Purkinje cell (primary cell): ENCODE measurements around the gene C15orf40. TPM values are rescaled to one million over a fixed set of nuclear protein-coding genes. Genes with fewer than 3 reads are reported as not detected.

Experiments
- polyA plus RNA-seq: library from polyadenylated mRNA; unstranded; fragments of >200 nt; fragmentation: Nextera tagmentation; gene quantifications from 2 replicates; pipeline ENCODE4 v1.2.1, GENCODE V29; 2014

C15orf40 gene
- polyA plus RNA-seq: 37.3 and 55.3 TPM in 2 replicates

DNA sequence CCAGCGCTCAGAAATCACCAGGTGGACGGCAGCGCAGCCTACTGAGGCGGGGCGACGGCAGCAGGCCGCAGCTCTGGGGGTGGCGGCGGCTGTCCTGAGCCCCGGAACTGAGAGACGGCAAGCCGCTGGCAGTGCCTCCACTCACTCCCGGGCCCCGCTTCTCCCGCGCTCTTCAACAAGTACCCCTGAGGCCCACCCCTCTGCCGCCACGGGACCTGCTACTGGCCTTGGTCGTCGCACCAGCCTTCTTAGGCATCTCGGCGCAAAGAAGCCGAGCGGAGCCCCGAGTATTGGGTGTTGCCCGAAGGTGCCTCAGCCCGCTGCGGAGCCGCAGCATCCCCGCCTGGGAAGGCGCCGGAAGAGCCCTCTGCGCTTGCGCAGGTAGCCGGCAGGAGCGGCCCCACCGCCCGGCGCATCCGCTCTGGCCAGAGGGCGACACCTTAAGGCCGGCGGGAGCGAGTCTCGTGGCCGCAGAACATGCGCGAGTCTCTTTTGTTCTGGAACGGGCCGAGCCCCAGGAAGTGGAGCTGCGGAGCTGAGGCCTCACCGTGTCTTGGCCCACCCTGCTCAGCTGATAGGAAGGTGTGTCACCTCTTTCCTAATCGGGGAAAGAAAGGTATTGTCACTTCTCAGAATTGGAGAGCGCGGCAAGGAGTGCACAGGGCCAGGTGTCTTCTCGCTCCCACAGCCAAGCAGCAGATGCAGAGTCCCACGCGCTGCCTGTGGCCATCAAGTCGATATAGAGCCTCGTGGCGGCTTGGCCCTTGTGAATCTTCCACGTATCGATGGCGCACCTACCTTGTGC, at the start of gene C15orf40:
Gene C15orf40 (minus strand): TSS at position 369 of the 805 bp plus-strand sequence. CDS start 32 bp downstream, at position 337.

DNA sequence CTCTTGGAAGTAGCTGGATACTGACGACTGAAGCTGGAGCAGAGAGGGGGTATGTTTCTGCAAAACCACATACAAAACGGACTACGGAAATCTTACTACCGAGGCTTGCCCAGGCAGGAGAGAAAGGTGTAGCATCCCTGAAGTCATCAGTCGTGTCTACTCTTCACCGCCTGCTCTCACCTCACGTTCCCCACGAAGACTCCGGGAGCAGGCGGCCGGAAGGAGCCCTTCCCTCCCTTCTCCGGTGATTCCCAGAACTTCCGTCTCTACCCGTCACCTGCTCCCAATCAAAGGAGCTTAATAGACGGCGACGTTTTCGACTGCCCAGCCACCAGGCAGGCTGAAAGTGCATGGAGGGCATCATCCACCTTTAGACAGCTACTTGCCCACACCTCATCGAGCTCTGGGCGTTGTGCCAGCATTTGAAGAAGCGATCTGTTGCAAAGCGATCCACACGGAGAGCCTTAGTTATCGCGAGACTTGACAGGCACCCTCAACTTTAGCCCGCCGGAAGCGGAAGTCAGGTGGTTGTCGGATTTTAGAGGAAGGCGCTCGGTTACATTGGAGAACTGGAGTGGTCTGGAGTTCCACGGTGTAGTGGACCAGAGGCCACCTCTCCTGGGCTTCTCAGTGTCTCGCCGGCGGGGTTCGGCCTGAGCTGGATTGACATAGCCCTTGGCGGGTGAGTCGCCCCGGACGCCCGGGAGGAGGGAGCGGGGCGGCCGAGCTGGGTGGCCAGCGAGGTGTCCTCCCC, 25.6 kb downstream of the C15orf40 start, which contains the start of gene RAMAC:
Gene RAMAC (plus strand): TSS at position 523 of the 754 bp plus-strand sequence. CDS start 2,809 bp downstream, outside the sequence.

DNA sequence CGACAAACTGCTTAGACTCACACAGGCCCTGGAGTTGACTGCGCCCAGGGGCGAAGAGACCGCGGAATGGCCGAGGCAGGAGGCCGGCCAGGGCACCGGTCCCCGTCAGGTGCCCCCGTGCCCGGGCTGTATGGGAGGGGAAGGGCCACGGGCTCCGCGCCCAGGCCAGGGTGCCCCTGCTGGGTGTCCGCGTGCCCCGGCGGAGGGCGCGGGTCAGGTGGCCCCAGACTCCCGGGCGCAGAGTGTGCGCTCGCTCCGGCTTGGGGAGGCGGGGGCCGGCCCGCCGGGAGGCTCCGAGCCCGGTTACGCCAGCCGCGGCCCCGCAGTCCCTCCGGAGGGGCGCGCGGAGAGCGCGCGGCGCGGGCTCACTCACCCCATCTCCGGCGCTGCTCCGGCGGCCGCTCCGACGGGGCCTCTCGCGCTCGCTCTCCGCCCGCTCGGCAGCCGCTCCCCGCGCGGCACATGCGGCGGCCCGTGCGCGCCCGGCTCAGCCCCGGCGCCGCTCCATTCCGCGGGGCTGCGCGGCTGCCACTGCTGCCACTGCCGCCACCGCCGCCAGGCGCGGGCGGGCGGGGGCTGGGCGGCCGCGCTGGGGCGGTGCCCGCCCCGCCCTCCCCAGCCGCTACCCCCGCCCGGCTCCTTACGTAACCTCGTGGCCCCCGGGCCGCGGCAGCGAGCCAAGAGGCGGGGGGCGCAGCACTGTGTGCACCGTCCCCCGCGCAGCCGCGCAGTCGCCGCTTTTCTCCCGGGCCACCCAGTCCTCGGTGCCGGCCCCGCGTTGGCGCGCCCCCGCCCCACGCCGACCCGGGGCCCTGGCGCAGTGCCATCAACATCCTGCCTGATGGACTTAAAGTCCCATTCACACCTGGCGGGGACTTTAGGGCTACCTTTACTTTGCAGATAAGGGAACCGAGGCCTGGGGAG, 59.0 kb downstream of the C15orf40 start, which contains the start of gene HOMER2:
Gene HOMER2 (minus strand): TSS at position 563 of the 924 bp plus-strand sequence. CDS start 185 bp downstream, at position 378.

Other genes with a start within 250 kb of the C15orf40 start
- 0.13 and 0.28 TPM in 2 replicates for gene FSD2, start 205.6 kb downstream of the C15orf40 start, polyA plus RNA-seq
- gene WHAMM, start 202.0 kb downstream of the C15orf40 start, polyA plus RNA-seq: 6.1 and 13.6 TPM in 2 replicates
- 2.5 and 3.8 TPM in 2 replicates for gene HOMER2, start 58.9 kb downstream of the C15orf40 start, polyA plus RNA-seq
- 30.1 and 46.6 TPM in 2 replicates for gene RAMAC, start 25.4 kb downstream of the C15orf40 start, polyA plus RNA-seq
- gene BTBD1, start 55.6 kb upstream of the C15orf40 start, polyA plus RNA-seq: 208 and 224 TPM in 2 replicates
- gene TM6SF1, start 96.0 kb upstream of the C15orf40 start, polyA plus RNA-seq: 383 and 393 TPM in 2 replicates
- 25.6 and 34.8 TPM in 2 replicates for gene HDGFL3, start 196.2 kb upstream of the C15orf40 start, polyA plus RNA-seq